SH-SY5Y (cell line): ENCODE measurements around the gene SHB.

Source experiments
- GATA2 ChIP-seq: IDR thresholded peaks from 2 replicates; pipeline ENCODE4 v1.6.1; 2011; ENCODE audit warnings: mild to moderate bottlenecking, low read depth, low read length
- GATA3 ChIP-seq: IDR thresholded peaks from 2 replicates; pipeline ENCODE4 v1.6.1; 2011; ENCODE audit warnings: low read depth, mild to moderate bottlenecking, low read length, moderate library complexity

DNA sequence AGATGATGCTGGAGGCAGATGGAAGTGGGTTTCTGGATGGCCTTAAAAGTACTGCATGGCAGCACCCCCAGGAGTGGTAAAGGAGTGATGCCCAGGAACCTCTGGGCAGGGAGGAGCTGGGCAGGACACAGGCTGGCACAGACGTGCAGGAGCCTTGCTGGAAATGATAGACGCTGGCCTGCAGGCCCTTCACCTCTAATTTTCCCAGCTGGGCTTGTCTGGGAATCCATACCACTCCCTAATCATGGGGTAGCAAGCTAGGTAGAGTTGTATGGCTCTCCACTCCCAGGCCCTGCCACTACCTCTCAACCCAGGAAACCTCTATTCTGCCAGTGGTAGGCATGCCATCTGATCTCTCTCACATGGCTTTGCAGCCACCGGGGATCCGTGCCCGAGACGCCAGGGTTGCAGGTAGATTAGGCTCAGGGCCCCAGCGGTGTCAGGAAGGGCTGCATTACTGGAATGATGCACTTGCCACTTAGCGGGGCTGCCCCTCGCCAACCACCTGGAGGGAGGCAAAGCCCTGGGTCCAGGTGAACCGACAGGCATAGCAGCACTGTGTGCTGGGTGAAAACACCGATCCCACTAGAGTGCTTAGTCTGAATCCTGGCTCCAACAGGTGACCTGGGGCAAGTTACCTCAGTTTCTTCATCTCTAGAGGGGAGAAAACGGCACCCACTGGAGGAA, 85.5 kb downstream of the SHB start:
- TF ChIP-seq GATA3 (no peak), GATA2 (no peak)
